Measurements from ENCODE around the gene CYLD. TPM values are rescaled to one million over a fixed set of nuclear protein-coding genes. Genes with fewer than 3 reads are reported as not detected.

The CYLD gene
- total and polyA plus RNA-seq, 2 experiments from 2014 or later, result 6.9 to 30.9 TPM

DNA sequence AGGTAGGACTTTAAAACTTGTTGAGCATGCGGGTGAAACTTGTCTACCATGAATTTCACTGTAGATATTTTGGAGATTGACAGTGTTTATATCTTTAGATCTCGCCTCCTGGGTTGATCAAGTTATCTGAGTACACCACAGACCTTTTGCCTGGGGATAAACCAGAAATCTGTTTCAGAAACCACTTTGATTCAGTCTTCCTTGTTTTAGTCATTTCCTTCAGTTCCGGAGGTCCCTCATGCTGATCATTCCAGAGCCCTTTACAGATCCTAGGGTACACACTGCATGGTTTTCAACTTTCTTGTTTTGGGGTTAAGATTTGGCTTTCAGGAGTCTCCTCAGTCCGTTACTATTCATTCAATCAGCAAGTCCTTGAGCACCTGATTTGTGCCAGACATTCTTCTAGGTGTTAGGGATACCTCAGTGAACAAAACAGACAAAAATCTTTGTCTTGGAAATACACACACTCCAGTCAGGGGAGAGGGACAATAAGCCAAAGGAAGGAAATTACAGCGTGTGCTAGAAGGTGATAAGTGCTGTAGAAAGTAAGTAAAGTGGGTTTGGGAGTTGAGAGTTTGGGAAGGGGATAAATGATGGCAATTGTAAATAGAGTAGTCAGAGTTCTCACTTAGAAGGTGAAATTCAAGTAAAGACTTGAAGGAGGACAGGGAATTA lies 36.3 kb upstream of the CYLD start:
- no peak overlapping the region for H3K27ac ChIP-seq (ENCODE audit: low read depth)
- peaks cover 6% of the 10 kb centered on the region; the same call in 1 of the 2 replicates for H3K36me3 ChIP-seq (ENCODE audit: insufficient read depth)
- no peak overlapping the region for H3K4me3 ChIP-seq
- peaks cover 7% of the 10 kb centered on the region for H3K36me3 Mint-ChIP-seq (ENCODE audit: low read depth)
- H3F3A ChIP-seq (replicated peaks; ENCODE audit: low read depth), result no peaks in the 10 kb centered on the region
- H3K4me2 ChIP-seq, result no peak overlapping the region
- no peaks in the 10 kb centered on the region for H4K20me1 ChIP-seq (replicated peaks; ENCODE audit: insufficient read depth)
- no peaks in the 10 kb centered on the region for H3K4me1 ChIP-seq (ENCODE audit: insufficient read depth)
- H3K4me3 Mint-ChIP-seq, result no peak overlapping the region
- H3K27ac Mint-ChIP-seq, result no peak overlapping the region
- no peak for DNase-seq (ENCODE audit: low spot score)
- ATAC-seq, result no peak
- peaks cover 3% of the 10 kb centered on the region; the same call in 1 of the 3 replicates for H3K4me1 Mint-ChIP-seq
- H3K27me3 Mint-ChIP-seq (ENCODE audit: insufficient read depth, low read depth, poor library complexity), result peaks cover 7% of the 10 kb centered on the region
- H3K79me2 ChIP-seq (replicated peaks; ENCODE audit: insufficient read depth), result no peaks in the 10 kb centered on the region
- TF ChIP-seq JUNB (IDR thresholded peaks at IDR 0.05; ENCODE audit: unreplicated experiment), result no peak
- no peak for TF ChIP-seq ZNF114 (CRISPR knock-in tag; IDR thresholded peaks at IDR 0.05)
- TF ChIP-seq, protein P1, sequence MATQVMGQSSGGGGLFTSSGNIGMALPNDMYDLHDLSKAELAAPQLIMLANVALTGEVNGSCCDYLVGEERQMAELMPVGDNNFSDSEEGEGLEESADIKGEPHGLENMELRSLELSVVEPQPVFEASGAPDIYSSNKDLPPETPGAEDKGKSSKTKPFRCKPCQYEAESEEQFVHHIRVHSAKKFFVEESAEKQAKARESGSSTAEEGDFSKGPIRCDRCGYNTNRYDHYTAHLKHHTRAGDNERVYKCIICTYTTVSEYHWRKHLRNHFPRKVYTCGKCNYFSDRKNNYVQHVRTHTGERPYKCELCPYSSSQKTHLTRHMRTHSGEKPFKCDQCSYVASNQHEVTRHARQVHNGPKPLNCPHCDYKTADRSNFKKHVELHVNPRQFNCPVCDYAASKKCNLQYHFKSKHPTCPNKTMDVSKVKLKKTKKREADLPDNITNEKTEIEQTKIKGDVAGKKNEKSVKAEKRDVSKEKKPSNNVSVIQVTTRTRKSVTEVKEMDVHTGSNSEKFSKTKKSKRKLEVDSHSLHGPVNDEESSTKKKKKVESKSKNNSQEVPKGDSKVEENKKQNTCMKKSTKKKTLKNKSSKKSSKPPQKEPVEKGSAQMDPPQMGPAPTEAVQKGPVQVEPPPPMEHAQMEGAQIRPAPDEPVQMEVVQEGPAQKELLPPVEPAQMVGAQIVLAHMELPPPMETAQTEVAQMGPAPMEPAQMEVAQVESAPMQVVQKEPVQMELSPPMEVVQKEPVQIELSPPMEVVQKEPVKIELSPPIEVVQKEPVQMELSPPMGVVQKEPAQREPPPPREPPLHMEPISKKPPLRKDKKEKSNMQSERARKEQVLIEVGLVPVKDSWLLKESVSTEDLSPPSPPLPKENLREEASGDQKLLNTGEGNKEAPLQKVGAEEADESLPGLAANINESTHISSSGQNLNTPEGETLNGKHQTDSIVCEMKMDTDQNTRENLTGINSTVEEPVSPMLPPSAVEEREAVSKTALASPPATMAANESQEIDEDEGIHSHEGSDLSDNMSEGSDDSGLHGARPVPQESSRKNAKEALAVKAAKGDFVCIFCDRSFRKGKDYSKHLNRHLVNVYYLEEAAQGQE (IDR thresholded peaks at IDR 0.05; ENCODE audit: unreplicated experiment), result no peak
- TF ChIP-seq STAT1 (IDR thresholded peaks at IDR 0.05; ENCODE audit: unreplicated experiment), result no peak
- TF ChIP-seq ETS1 (IDR thresholded peaks at IDR 0.05), result no peak
- TF ChIP-seq, protein P2, sequence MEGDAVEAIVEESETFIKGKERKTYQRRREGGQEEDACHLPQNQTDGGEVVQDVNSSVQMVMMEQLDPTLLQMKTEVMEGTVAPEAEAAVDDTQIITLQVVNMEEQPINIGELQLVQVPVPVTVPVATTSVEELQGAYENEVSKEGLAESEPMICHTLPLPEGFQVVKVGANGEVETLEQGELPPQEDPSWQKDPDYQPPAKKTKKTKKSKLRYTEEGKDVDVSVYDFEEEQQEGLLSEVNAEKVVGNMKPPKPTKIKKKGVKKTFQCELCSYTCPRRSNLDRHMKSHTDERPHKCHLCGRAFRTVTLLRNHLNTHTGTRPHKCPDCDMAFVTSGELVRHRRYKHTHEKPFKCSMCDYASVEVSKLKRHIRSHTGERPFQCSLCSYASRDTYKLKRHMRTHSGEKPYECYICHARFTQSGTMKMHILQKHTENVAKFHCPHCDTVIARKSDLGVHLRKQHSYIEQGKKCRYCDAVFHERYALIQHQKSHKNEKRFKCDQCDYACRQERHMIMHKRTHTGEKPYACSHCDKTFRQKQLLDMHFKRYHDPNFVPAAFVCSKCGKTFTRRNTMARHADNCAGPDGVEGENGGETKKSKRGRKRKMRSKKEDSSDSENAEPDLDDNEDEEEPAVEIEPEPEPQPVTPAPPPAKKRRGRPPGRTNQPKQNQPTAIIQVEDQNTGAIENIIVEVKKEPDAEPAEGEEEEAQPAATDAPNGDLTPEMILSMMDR (conservative IDR thresholded peaks at IDR 0.05; ENCODE audit: low read depth in 2 of 2), result no peak
- H3K27me3 ChIP-seq (ENCODE audit: insufficient read depth), result no peaks in the 10 kb centered on the region
- no peaks in the 10 kb centered on the region for H3K9me2 ChIP-seq (ENCODE audit: insufficient read depth)
- H3K9me3 Mint-ChIP-seq, result peaks cover 24% of the 10 kb centered on the region
- no peak overlapping the region for H2AFZ ChIP-seq

- Histone ChIP-seq H3K36me3 (ENCODE audit: insufficient read depth) (peaks cover 6% of the 10 kb centered on the region; the same call in 1 of the 2 replicates), H2AFZ (no peak overlapping the region), H3K4me3 (no peak overlapping the region), H4K20me1 (replicated peaks; ENCODE audit: insufficient read depth) (no peaks in the 10 kb centered on the region), H3K4me2 (no peak overlapping the region), H3F3A (replicated peaks; ENCODE audit: low read depth) (no peaks in the 10 kb centered on the region), H3K79me2 (replicated peaks; ENCODE audit: insufficient read depth) (no peaks in the 10 kb centered on the region), H3K9me2 (ENCODE audit: insufficient read depth) (no peaks in the 10 kb centered on the region), H3K27me3 (ENCODE audit: insufficient read depth) (no peaks in the 10 kb centered on the region), H3K4me1 (ENCODE audit: insufficient read depth) (no peaks in the 10 kb centered on the region), H3K27ac (ENCODE audit: low read depth) (no peak overlapping the region)
- ATAC-seq (no peak), DNase-seq (ENCODE audit: low spot score) (no peak)
- H3K4me1 Mint-ChIP-seq, result peaks cover 3% of the 10 kb centered on the region; the same call in 1 of the 3 replicates
- H3K4me3 Mint-ChIP-seq, result no peak overlapping the region
- peaks cover 24% of the 10 kb centered on the region for H3K9me3 Mint-ChIP-seq
- H3K36me3 Mint-ChIP-seq (ENCODE audit: low read depth), result peaks cover 7% of the 10 kb centered on the region
- H3K27ac Mint-ChIP-seq, result no peak overlapping the region
- peaks cover 7% of the 10 kb centered on the region for H3K27me3 Mint-ChIP-seq (ENCODE audit: insufficient read depth, low read depth, poor library complexity)
- TF ChIP-seq, protein P3, sequence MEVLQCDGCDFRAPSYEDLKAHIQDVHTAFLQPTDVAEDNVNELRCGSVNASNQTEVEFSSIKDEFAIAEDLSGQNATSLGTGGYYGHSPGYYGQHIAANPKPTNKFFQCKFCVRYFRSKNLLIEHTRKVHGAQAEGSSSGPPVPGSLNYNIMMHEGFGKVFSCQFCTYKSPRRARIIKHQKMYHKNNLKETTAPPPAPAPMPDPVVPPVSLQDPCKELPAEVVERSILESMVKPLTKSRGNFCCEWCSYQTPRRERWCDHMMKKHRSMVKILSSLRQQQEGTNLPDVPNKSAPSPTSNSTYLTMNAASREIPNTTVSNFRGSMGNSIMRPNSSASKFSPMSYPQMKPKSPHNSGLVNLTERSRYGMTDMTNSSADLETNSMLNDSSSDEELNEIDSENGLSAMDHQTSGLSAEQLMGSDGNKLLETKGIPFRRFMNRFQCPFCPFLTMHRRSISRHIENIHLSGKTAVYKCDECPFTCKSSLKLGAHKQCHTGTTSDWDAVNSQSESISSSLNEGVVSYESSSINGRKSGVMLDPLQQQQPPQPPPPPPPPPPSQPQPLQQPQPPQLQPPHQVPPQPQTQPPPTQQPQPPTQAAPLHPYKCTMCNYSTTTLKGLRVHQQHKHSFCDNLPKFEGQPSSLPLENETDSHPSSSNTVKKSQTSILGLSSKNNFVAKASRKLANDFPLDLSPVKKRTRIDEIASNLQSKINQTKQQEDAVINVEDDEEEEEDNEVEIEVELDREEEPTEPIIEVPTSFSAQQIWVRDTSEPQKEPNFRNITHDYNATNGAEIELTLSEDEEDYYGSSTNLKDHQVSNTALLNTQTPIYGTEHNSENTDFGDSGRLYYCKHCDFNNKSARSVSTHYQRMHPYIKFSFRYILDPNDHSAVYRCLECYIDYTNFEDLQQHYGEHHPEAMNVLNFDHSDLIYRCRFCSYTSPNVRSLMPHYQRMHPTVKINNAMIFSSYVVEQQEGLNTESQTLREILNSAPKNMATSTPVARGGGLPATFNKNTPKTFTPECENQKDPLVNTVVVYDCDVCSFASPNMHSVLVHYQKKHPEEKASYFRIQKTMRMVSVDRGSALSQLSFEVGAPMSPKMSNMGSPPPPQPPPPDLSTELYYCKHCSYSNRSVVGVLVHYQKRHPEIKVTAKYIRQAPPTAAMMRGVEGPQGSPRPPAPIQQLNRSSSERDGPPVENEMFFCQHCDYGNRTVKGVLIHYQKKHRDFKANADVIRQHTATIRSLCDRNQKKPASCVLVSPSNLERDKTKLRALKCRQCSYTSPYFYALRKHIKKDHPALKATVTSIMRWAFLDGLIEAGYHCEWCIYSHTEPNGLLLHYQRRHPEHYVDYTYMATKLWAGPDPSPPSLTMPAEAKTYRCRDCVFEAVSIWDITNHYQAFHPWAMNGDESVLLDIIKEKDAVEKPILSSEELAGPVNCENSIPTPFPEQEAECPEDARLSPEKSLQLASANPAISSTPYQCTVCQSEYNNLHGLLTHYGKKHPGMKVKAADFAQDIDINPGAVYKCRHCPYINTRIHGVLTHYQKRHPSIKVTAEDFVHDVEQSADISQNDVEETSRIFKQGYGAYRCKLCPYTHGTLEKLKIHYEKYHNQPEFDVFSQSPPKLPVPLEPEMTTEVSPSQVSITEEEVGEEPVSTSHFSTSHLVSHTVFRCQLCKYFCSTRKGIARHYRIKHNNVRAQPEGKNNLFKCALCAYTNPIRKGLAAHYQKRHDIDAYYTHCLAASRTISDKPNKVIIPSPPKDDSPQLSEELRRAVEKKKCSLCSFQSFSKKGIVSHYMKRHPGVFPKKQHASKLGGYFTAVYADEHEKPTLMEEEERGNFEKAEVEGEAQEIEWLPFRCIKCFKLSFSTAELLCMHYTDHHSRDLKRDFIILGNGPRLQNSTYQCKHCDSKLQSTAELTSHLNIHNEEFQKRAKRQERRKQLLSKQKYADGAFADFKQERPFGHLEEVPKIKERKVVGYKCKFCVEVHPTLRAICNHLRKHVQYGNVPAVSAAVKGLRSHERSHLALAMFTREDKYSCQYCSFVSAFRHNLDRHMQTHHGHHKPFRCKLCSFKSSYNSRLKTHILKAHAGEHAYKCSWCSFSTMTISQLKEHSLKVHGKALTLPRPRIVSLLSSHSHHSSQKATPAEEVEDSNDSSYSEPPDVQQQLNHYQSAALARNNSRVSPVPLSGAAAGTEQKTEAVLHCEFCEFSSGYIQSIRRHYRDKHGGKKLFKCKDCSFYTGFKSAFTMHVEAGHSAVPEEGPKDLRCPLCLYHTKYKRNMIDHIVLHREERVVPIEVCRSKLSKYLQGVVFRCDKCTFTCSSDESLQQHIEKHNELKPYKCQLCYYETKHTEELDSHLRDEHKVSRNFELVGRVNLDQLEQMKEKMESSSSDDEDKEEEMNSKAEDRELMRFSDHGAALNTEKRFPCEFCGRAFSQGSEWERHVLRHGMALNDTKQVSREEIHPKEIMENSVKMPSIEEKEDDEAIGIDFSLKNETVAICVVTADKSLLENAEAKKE (CRISPR knock-in tag; IDR thresholded peaks at IDR 0.05), result no peak
- no peak for TF ChIP-seq ZNF114 (CRISPR knock-in tag; IDR thresholded peaks at IDR 0.05)
- no peak for TF ChIP-seq CREB1 (CRISPR knock-in tag; IDR thresholded peaks at IDR 0.05; ENCODE audit: low read depth)
- TF ChIP-seq STAT1 (IDR thresholded peaks at IDR 0.05; ENCODE audit: unreplicated experiment), result no peak
These were observed 35.6 kb upstream of the CYLD start for GRCh38 chr16:50706250-50706649.

Measured in GM23338 (cell line).